ENCODE results near the gene C6orf47.
"Not testable (repeated sequence)": the region's sequence is repeated elsewhere in the genome, so short reads cannot be mapped to it uniquely, and the experiment has no call there.

The C6orf47 gene, protein sequence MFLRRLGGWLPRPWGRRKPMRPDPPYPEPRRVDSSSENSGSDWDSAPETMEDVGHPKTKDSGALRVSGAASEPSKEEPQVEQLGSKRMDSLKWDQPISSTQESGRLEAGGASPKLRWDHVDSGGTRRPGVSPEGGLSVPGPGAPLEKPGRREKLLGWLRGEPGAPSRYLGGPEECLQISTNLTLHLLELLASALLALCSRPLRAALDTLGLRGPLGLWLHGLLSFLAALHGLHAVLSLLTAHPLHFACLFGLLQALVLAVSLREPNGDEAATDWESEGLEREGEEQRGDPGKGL

DNA sequence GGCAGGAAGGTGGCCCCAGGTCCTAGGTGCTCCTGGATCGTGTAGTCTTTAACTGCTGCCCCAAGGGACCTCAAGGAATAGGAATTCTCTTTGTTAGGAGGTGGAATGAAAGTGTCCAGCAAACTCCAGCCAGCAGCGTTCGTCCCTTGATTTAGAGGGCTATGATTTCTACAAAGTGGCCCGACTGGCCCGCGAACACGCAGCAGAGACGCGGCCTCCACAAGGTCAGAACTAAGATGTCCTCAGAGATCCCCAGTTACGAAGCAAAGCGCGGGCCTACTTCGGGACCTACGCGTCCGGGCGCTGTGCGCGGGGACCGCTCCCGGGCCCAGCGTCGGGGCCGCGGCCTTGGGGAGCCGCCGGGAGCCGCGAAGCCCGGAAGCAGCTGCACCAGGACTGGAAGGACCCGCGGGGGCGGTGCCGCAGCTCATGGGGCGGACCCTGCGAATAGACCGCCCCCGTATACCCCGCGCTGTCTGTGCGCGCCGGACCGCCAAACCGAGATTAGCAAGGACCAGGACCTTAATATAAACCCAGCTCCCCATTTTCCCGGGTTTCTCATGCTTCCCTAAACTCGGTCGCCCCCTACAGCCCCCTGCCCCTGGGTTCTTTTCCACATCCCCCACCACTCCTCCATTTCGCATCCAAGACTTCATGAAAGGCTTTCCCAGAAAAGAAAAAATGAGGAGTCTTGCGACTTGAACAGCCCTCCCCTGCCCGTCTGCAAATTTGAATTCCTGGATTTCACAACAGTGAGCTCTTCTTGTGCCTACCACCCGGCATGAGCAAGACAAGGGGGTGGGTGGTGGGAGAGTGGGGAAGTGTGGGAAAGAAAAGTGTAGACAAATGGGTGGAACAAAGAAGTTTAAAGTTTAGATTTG is at the start of gene C6orf47:
TSS of gene C6orf47 (minus strand) at position 398 of the 881 bp plus-strand sequence. CDS start 831 bp downstream, outside the sequence.
- no peak for DNase-seq (ENCODE audit: low read depth, low spot score)

DNA sequence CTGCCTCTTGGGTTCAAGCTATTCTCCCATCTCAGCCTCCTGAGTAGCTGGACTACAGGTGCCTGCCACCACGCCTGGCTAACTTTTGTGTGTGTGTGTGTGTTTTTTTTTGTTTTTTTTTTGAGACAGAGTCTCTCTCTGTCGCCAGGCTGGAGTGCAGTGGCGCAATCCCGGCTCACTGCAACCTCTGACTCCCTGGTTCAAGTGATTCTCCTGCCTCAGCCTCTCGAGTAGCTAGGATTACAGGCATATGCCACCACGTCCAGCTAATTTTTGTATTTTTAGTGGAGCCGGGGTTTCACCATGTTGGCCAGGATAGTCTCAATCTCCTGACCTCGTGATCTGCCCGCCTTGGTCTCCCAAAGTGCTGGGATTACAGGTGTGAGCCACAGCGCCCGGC is 48.6 kb upstream of the C6orf47 start:
- not testable (repeated sequence) for DNase-seq (ENCODE audit: low read depth, low spot score)

DNA sequence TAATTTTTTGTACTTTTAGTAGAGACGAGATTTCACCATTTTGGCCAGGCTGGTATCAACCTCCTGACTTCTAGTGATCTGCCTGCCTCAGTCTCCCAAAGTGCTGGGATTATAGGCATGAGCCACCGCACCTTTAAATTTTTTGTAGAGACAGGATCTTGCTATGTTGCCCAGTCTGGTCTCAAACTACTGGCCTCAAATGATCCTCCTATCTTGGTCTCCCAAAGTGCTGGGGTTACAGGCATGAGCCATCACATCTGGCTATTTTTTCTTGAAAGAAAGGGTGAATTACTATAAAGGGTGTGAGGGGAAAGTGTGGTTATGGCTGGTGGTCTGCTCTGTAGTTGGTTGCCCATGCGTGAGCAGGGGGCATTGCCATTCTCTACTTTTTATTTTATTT is 47.6 kb upstream of the C6orf47 start:
- no peak for DNase-seq (ENCODE audit: low read depth, low spot score)

DNA sequence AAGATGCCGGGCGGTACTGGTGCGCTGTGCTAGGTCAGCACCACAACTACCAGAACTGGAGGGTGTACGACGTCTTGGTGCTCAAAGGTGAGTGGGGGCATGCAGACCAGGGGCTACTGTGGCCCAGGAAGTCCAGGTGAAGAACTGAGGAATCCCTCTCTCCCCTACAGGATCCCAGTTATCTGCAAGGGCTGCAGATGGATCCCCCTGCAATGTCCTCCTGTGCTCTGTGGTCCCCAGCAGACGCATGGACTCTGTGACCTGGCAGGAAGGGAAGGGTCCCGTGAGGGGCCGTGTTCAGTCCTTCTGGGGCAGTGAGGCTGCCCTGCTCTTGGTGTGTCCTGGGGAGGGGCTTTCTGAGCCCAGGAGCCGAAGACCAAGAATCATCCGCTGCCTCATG is 47.1 kb upstream of the C6orf47 start:
- no peak for DNase-seq (ENCODE audit: low read depth, low spot score)

DNA sequence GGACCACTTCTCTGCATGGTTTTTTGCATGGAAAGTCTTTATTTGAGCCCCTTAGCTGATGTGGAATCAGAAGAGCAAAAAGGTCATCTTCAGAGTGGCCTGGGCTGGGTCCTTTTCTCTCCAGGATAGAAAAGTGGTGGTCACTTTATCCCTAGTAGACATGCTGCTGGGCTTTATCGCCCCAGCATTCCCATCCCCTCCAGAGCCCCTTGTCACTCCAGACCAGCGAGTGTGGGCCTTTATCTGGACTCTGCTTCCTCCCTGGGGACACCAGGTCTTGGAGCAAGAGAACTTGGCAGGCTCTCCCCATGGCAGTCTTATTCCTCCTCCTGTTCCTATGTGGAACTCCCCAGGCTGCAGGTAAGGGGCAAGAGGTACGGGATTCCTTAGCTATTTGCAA is 46.0 kb upstream of the C6orf47 start, which contains the start of gene LY6G6F:
TSS of gene LY6G6F (plus strand) at position 268 of the 400 bp plus-strand sequence. CDS start at position 309, 41 bp downstream.
- no peak for DNase-seq (ENCODE audit: low read depth, low spot score)

DNA sequence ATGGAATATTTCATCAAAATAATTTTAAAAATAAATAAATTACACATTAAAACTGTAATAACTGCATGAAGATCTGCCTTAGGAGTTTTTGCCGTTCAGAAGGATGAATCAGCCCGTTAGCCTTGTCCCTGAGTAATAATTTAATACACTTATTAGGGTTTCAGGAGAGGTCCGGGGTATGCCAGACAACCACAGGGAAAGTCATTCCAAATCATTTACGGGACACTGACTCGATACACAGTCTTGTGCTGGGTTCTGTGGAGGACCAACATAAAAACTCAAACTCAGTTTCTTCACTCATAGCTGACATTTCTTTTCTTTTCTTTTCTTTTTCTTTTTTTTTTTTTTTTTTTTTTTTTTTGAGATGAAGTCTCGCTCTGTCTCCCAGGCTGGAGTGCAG is 45.4 kb upstream of the C6orf47 start:
- no peak for DNase-seq (ENCODE audit: low read depth, low spot score)

DNA sequence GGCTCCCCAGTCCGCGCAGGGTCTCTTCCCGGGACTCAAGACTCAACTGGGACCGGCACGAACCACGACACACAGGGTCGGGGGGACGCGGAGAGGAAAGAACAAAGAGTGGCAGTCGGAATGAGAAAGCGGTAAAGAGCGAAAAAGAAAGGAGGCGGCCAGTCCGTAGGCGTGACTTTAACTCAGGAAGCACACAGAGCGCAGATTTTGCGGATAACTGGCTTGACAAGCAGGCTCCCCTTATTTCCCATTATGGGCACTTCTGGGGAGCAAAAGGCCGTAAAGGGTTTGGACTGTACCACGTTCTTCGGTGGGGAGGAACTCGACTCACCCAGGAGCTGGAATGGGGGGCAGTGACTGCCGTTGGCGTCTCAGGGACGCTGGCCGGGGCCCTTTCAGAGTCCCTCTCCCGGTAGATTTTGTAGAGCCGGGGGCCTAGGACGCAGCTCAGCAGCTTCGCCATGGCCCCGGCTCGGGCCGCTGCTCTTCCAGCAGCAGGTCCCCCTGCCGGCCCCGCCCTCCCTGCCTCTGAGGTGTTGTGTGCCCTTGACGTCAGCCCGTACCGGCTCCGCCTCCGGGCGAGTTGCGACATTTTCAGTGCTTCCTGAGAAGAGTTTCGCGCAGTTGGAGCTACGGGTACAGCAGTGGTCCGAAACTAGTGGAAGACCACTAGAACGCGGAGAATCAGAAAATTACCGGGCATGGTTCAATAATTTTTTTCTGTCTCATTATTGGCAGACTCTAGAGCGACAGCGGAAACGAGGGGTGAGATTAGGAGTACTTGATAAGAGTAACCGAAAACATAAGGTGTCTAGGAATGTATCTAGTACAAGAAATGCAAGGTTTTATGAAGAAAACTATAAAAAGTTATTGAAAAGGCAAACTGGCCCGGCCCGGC is 42.5 kb upstream of the C6orf47 start, which contains the start of gene ABHD16A:
TSS of gene ABHD16A (minus strand) at position 506 of the 898 bp plus-strand sequence. CDS start at position 463, 43 bp downstream.
- peak; percentile 95 for DNase-seq (ENCODE audit: low read depth, low spot score)

DNA sequence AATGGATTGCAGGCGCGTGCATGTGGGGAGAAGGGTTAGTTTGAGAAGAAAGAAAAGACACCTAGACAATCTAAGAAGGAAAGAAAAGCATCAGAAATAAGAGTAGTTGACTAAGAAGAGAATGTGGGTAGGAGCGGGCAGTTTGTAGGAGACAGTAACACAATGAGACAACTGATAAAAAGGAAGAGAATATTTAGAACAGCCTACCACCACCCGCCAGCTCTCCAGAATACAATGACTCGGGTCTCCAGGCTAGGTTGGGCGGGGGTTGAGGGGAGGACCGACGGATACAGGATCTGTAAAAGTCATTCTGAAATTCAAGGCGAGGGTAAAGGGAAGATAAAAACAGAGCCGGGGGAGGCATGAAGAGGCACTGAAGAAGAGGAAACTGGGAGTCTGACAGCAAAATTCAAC is 41.8 kb upstream of the C6orf47 start:
- no peak for DNase-seq (ENCODE audit: low read depth, low spot score)

DNA sequence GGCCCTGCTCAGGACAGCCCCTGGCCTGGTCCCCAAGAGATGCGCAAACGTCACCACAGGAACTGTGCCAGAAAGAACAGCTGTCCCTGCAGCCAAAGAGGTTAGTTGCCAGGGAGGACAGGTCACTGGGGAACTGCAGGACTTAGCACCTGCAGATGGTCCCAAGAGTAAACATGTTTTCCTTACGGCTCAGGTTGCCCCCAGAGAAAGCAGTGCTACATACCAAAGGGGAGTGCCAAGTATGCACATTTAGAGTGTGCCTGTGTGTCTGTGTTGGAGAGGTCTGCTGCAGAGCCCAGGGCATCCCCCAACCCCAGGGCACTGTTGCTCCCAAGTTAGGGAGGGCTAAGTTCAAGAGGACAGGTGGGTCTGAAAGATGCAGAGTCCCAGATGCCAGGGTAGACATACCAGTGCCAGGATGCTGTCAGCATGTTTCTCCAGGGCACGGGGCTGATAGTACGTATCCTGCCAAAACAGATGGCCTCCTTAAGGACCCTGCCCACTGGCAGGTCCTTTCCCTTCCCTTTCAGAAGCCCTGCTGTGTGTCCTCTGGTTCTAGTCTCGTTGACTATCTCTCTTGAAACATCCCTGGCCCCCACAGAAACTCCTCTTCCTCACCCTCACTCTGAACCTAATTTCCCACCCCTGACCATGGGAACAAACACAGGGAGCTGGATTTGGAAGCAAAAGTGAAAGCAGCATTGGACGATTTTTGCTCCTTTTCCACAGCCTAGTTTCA is 41.3 kb upstream of the C6orf47 start:
- DNase-seq (ENCODE audit: low read depth, low spot score) = no peak

DNA sequence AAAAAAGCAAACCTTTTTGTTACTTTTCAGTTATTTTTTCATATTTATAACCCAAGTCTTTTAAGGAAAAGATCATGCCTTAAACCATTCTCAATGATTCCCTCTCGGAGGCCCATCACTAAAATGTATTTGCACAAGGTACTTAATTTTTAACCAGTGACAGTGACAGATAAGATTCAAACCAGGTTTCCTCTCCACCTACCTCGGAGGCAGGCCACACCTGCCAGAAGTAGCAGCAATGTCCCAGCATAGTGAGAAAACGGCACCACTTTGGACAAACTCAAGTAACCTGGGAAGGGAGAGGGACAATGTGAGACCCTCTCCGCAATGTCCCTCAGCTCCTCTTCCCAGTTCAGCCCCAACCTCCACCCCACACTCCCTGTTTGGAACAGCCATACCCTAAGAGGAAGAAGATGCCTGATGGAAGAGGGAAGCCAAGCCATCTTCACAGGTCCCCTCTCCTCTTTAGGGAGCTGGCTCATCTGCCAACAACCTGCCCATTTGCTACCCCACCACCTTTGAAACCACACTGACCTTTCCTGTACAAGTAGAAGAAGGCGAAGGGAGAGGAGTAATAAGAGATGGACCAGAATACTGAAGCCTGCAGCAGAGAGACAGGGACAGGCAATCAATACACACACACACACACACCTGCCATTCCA is 40.3 kb upstream of the C6orf47 start:
- DNase-seq (ENCODE audit: low read depth, low spot score) = no peak

DNA sequence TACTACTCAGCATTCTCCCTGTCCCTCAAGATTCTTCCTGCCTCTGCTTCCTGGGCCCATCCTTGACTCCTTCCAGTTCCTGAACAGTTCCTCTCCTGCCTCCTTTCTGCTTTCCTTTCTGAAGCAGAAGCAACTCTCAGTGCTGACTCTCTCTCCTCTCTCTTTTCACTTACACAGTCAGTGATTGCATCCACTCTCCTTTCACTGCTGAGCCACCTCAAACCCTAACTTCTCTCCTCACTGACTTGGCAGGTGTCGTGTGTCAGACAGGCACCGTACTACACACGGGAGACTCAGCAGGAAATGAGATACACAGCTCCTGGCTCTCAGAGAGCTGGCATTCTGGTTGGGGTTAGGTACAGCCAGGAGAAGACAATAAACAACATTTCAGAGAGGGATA is 37.0 kb upstream of the C6orf47 start:
- no peak for DNase-seq (ENCODE audit: low read depth, low spot score)

DNA sequence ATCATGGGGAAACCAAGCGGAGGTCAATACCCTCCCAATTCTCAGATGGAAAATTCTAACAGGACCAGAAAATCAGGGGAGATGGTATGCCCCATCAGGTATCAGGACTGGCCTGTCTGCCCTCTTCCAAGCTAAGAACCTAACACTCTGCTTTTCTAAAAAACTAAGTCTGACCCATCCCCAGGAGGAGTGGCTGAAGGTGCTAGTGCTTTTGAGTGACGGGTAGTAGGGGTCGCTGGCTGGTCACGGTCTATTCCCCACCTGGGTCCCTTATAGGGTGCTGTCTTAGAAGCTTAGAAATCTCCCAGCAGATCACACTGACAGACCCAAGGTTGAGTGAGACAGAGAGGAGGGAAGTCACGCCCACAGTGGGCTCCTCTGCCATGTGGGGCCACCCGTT is 33.0 kb upstream of the C6orf47 start:
- DNase-seq (ENCODE audit: low read depth, low spot score) = no peak

DNA sequence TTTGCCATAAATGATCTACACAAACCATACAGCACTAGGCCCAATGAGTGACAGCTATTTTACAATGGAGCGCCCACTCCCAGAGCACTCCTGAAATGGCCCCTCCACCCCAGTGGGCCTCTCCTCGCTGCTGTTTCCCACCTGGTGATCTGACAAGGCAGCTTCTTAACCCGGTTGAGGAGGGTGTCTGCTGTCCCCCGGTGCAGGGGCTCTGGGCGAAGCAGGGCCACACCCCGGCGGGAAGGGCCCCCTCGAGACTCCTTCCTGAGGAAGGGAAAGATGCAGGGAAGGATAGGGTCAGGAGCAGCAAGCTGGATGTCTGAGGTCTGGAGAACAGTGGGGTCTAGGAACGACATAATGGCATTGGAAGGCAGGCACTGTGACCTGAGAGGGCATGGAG is 32.3 kb upstream of the C6orf47 start:
- DNase-seq (ENCODE audit: low read depth, low spot score) = no peak

DNA sequence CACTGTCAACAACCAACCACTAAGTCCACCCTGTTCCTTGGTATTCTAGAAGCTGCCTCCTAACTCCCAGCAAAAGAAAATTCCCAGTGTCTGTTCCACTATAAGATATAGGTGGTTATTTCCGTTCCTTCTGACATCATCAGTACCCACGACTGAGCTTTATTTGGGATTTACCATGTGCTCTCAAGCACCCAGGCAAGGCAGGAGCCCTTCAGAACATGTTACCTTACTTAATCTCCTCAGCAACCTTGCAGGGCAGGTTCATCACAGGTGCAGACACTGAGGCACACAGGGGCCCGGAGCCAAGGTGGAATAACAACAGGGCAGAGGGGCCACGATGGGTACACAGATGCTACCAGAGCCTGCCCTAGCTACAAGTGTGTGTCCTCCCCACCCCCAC is 31.8 kb upstream of the C6orf47 start:
- DNase-seq (ENCODE audit: low read depth, low spot score) = no peak

DNA sequence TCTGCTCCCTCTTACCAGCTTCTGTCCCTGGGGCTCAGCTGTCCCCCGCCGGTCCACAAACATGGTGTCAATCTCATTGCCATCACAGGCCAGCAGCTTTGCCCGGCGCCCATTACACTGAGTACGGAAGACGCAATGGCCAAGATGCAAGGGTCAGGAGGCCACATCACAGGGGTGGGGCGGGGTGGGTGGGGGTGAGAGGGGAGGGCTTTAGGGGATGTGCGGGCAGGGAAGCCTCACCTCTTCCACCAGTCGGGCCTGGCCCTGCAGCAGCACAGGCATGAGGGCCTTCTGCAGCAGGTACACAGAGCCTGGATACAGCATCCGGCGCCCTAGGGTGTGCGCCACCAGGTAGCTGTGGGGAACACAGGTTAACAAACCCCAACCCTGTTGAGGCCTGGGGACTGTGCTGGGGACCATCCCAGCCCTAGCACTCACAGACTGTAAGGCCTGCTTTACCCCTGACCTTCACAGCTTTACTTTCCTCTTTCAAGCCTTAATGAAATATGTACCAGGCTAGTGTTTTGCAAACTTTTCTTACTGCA is 31.1 kb upstream of the C6orf47 start:
- no peak for DNase-seq (ENCODE audit: low read depth, low spot score)

DNA sequence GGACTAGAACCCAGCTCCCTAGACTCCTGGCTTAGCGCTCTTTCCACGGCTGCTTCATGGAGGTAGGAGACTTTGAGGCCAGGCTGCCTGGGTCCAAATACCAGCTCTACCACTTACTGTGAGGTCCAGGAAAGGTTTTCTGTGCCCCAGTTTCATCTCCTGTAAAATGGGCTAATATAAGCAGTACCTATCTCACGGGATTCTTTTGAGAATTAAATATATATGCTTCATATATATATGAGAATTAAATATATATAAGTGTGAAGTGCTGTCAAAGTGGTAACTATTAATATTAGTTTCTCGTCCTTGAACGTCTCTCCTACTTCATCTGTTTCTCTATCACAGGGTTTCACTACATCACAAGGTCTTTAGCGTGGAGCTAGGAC is 30.5 kb upstream of the C6orf47 start:
- DNase-seq (ENCODE audit: low read depth, low spot score) = no peak

DNA sequence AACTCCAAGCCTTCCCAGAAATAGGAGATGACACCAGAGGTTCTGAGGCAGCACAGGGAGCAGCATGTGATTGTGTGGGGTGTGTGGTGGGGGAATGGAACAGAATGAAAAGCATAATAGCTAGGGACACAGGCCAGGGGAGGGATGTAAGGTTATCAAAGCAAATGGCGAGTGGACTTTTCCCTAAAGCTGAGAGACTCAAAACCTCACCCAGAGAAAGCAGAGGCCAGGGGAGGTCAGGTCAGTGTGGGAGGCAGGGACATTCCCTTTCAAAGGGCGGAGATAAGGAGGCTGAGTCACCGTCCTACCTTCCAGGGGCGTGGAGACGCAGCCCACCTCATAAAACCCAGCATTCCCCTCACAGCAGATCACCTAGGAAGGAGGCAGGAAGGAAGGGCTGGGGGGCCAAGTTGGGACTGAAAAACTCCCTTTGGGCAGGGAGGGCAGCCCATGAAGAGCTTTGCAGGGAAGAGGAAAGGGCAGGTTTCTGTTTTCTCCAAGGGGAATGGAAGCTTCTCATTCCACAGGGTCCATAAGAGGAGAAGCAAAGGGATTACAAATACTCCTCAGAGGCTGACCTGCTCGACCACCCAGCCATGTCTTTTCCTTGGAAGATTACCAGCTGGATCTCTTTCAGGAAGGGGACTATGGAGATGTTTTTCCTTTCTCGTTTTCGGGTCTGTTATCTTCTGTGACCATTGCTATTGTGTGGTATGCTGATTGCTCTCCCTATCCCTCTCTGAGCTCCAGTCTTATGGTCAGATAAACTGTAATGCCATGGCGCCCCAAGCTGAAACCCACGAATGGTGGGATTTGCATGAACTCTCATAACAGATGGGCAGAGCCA is 29.9 kb upstream of the C6orf47 start:
- no peak for DNase-seq (ENCODE audit: low read depth, low spot score)

DNA sequence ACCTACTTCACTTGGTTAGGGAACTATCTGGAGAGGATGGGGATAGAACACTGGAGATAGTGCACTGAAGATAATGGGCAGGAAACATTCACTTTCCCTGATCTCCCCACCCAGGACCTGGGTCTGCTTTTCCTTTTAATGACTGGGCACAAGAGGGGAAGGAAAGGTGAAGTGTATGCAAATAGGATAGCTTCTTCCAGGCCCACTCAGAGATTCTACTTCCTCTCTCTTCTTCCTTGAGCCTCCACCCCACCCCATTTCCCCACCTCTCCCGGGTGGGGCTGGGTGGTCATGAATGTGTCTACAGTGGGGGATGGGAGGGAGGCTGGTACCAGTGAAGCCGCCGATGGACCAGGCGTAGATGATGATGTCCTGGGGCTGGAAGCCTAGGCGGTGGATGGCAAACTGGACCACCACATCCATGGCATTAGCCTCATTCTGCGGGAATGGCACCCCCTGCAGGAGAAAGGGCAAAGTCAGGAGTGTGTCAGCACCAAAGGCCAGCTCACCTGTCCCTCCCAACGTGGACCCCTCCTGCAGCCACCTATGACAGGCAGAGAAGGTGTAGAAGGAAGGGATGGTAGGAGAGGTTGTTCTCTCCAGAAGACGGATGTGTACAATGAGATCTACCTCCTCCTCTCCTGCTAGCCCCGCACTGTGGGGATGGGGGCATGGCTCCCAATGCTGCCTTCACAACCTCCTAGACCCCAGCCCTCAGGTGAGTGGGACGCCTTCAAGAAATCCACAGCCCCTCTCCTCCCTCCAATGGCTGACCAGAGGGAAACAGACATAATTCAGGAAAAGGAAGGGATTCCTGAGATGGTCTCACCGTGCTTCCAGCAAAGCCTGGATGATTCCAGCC is 28.9 kb upstream of the C6orf47 start:
- DNase-seq (ENCODE audit: low read depth, low spot score) = no peak

Data from iPS DF 19.7 (cell line).